NCI-H1105 treated with DMSO at 0.1 percent for 48 hours (cell line): Measurements from ENCODE around the gene PLXNA2.

Experiments used
- DNase-seq: peaks from one replicate; lab custom pipeline; 2025; lab: John Stamatoyannopoulos, UW

The PLXNA2 gene

GRCh38 chr1:208239473-208240381 lies 4.5 kb downstream of the PLXNA2 start:
- no peak for DNase-seq

GRCh38 chr1:208238710-208239472 lies 5.3 kb downstream of the PLXNA2 start:
- DNase-seq, result peak; percentile 34

DNA sequence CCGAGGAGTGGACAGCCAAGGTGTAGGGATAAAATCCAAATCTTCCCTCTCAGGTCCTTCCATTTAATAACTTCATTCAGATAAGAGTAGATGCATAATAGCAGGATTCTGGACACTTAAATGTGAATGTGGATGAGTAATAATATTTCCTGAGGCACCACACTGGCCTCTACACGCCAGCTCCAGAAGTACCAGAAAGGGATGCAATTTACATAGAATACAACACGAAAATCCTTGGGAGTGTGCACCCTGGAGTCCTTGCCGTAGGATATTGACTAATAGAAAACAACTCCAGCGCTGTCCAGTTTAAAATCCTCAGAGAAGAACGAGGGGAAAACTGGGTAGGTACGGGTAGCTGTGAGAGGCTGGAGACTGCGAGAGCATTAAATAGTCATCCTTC lies 6.9 kb downstream of the PLXNA2 start:
- DNase-seq, result no peak

- DNase-seq, result no peak
Measured at GRCh38 chr1:208235982-208236761, 8.0 kb downstream of the PLXNA2 start.

DNA sequence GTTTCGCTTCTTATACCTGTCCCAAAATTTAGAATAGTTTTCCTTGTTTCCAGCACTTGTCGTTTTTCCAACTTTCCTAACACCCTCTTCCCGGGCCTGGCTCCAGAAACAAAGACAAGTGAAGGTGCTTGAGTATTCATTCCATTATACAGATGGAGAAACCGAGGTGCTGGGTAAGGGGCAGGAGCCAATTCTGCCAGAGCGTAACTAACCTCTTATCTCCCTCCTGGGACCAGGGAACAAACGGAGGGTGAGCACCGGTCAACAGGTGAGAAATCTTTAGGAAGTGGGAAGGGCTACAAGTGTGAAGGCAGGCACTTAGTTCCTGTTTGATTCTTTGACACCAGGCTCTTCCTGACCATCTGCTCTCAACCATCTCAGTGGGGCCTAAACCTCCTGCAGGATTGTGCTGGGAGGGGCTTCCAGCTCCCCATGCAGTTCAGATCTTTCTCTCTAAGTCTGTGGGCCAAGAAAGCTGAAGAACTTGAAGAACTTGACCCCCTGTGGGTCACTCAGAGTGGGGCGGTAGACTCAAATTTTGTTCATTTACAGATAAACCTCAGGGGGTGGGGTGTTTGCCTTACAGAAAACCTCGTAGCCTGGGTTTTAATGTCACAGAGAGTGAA lies 8.7 kb downstream of the PLXNA2 start:
- DNase-seq, result no peak

- no peak for DNase-seq
Measured at GRCh38 chr1:208234721-208235120, 9.5 kb downstream of the PLXNA2 start.

GRCh38 chr1:208233978-208234377 lies 10.2 kb downstream of the PLXNA2 start:
- peak; percentile 37 for DNase-seq

- DNase-seq, result peak; percentile 97
Measured at GRCh38 chr1:208233546-208233945, 10.6 kb downstream of the PLXNA2 start.

GRCh38 chr1:208232662-208233038 lies 11.5 kb downstream of the PLXNA2 start:
- DNase-seq, result no peak

- peak; percentile 36 for DNase-seq
Measured at GRCh38 chr1:208231881-208232661, 12.1 kb downstream of the PLXNA2 start.

GRCh38 chr1:208230668-208231529 lies 13.3 kb downstream of the PLXNA2 start:
- no peak for DNase-seq

DNA sequence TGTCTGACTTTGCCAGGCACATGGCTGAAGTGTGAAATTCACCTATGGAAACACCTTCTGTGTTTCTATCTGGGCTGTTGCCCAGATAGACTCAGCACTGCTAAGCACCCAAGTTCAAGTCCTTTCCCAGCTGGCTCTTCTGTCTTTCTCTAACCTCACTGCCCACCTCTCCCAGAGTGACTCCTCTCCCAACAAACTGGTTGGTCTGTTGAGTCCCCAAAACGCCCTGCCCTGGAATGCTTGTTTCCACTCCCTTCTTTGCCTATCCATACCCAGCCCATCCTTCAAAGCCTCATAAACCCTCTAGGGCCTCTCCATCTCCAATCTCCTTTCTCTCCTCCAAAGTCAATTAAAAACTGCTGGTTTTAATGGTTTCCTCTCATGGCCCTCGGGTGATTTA lies 15.6 kb downstream of the PLXNA2 start:
- no peak for DNase-seq

DNA sequence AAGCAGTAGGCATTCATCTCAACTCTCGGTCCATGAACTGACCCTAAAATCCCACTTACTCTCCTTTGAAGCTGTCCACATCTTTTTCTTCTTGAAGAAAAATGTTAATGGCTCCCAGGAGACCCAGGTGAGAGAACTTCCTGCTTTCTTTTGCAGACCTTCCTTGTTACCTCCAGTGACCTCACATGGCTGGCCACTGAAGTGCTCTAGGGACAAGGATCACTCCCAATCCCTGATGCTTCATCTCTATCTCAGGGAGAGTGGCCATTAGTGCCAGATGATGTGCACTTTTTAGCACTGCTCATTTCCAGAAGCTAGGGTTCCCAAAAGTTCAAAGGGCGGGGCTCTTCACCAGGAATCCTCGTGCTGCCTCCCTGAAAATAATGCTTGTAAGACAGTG lies 16.2 kb downstream of the PLXNA2 start:
- no peak for DNase-seq

DNA sequence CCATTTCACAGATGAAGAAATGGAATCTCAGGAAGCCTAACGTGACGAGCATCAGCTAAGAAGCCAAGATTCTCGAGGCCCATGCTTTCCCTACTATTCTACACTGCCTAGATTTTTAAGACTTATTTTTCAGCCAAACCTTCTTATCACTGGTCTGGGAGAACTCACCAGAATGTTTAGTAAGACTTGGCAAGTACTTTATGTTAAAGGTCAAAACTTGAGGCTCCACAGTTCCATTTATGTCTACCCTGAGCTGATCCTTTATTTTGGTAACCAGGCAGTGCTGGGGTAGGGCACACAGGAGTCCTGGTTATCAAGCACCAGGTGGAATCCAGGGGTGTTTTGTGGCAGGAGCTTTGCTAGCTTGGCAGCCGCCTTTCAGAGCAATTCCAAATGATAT lies 16.8 kb downstream of the PLXNA2 start:
- DNase-seq, result no peak

DNA sequence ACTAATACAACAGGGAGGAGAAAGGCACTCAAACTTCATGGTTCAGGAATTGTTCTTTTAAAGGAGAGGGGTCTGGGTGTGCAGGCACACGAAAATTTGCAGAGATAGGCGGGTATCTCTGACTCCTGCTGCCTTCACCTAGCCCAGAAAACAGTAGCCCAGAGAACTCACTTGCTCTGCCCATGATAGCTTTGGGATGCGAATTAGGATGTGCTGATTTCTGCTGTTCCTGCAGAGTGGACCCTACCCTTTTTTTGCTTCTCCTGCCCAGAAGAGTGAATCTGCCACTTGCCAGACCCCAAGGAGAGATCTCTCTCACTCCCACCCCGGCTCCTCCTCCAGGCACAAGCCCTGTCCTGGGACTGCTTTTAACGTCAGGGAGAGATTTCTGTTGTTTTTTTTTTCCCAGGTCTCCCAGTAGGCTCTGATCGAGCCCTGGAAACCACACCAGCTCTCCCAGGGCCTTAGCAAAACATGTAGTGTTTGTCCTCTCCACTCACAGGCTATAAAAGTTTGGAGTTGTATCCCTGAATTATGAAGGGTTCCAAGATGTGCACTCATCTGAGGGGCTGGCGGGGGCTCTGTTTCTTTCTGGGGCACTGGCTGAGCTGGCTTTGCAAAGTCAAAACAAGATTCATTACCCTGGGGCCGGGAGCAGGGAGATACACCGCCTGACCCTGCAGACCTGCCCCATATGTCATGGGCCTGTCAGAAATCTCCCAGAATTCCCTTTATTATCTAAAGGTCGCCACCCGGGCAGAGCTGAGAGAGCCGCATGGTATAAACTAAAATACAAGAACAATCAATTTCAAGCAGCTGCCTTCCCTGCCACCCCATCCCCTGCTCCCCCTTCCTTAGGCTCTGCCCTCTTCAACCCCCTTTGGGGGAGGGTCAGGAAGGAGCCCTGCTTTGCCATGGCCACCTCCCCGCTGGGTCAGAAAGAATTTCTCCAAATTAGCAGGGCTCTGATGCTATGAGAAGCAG lies 17.9 kb downstream of the PLXNA2 start:
- DNase-seq, result no peak

GRCh38 chr1:208224192-208224713 lies 19.9 kb downstream of the PLXNA2 start:
- no peak for DNase-seq

GRCh38 chr1:208223136-208223535 lies 21.0 kb downstream of the PLXNA2 start:
- no peak for DNase-seq

- no peak for DNase-seq
Measured at GRCh38 chr1:208222376-208223126, 21.6 kb downstream of the PLXNA2 start.
